ENCODE measurements around the gene GATA5.

The GATA5 gene

GRCh38 chr20:62518911-62519310 lies 43.1 kb upstream of the GATA5 start:
- TF ChIP-seq CTCF (conservative IDR thresholded peaks at IDR 0.05; ENCODE audit: control insufficient read depth, insufficient read depth, low read depth, low read length): no peak
- no peak overlapping the region for H3K4me3 ChIP-seq (ENCODE audit: control insufficient read depth, low read depth, low read length)
- no peak for DNase-seq (ENCODE audit: low read depth)

GRCh38 chr20:62517901-62518610 lies 42.3 kb upstream of the GATA5 start:
- no peak overlapping the region for H3K4me3 ChIP-seq (ENCODE audit: control insufficient read depth, low read depth, low read length)
- no peak for TF ChIP-seq CTCF (conservative IDR thresholded peaks at IDR 0.05; ENCODE audit: control insufficient read depth, insufficient read depth, low read depth, low read length)
- no peak for DNase-seq (ENCODE audit: low read depth)

- DNase-seq (ENCODE audit: low read depth): no peak
- no peak for TF ChIP-seq CTCF (conservative IDR thresholded peaks at IDR 0.05; ENCODE audit: control insufficient read depth, insufficient read depth, low read depth, low read length)
- H3K4me3 ChIP-seq (ENCODE audit: control insufficient read depth, low read depth, low read length): no peak overlapping the region
These were observed 41.4 kb upstream of the GATA5 start for GRCh38 chr20:62517168-62517567.

GRCh38 chr20:62516338-62516737 lies 40.5 kb upstream of the GATA5 start:
- DNase-seq (ENCODE audit: low read depth): no peak
- TF ChIP-seq CTCF (conservative IDR thresholded peaks at IDR 0.05; ENCODE audit: control insufficient read depth, insufficient read depth, low read depth, low read length): peak; percentile 7
- H3K4me3 ChIP-seq (ENCODE audit: control insufficient read depth, low read depth, low read length): no peak overlapping the region

- H3K4me3 ChIP-seq (ENCODE audit: control insufficient read depth, low read depth, low read length): no peak overlapping the region
- TF ChIP-seq CTCF (conservative IDR thresholded peaks at IDR 0.05; ENCODE audit: control insufficient read depth, insufficient read depth, low read depth, low read length): no peak
- DNase-seq (ENCODE audit: low read depth): no peak
These were observed 40.0 kb upstream of the GATA5 start for GRCh38 chr20:62515826-62516225.

GRCh38 chr20:62515280-62515679 lies 39.5 kb upstream of the GATA5 start:
- no peak for DNase-seq (ENCODE audit: low read depth)
- H3K4me3 ChIP-seq (ENCODE audit: control insufficient read depth, low read depth, low read length): no peak overlapping the region
- no peak for TF ChIP-seq CTCF (conservative IDR thresholded peaks at IDR 0.05; ENCODE audit: control insufficient read depth, insufficient read depth, low read depth, low read length)

GRCh38 chr20:62513991-62514390 lies 38.2 kb upstream of the GATA5 start:
- DNase-seq (ENCODE audit: low read depth): no peak
- no peak for TF ChIP-seq CTCF (conservative IDR thresholded peaks at IDR 0.05; ENCODE audit: control insufficient read depth, insufficient read depth, low read depth, low read length)
- H3K4me3 ChIP-seq (ENCODE audit: control insufficient read depth, low read depth, low read length): no peak overlapping the region
